Astrocyte (in vitro differentiated cells and primary cell): ENCODE measurements around the gene USP32. TPM values are rescaled to one million over a fixed set of nuclear protein-coding genes. Genes with fewer than 3 reads are reported as not detected.

Source experiments
- DNase-seq: peaks from one replicate; pipeline ENCODE4 v3.0.0-alpha.2; 2010; ENCODE audit warnings: low read depth
- FAIRE-seq: peaks from 2 replicates; lab custom pipeline; 2011; peaks lifted over from hg19 to GRCh38; lab: Jason Lieb, UNC
- H2AFZ ChIP-seq: 2 replicates; pipeline ENCODE4 v1.6.0; 2012; ENCODE audit warnings: low read depth, low read length, inconsistent platforms
- H3K27ac ChIP-seq: 2 replicates; pipeline ENCODE4 v1.5.1; 2011; ENCODE audit warnings: low read depth, low read length, inconsistent platforms
- H3K27me3 ChIP-seq: 2 replicates; pipeline ENCODE4 v1.6.0; 2011; ENCODE audit warnings: low read length, inconsistent platforms; ENCODE audit not compliant: insufficient read depth
- H3K36me3 ChIP-seq: 2 replicates; pipeline ENCODE4 v1.5.1; 2011; ENCODE audit warnings: low read length, inconsistent platforms; ENCODE audit not compliant: insufficient read depth
- H3K4me1 ChIP-seq: 2 replicates; pipeline ENCODE4 v1.5.1; 2011; ENCODE audit warnings: low read length, inconsistent platforms; ENCODE audit not compliant: insufficient read depth
- H3K4me2 ChIP-seq: 2 replicates; pipeline ENCODE4 v1.6.0; 2012; ENCODE audit warnings: low read length, inconsistent platforms
- H3K4me3 ChIP-seq: 2 replicates; pipeline ENCODE4 v1.5.1; 2011; ENCODE audit warnings: low read depth, mild to moderate bottlenecking, low read length, inconsistent platforms; ENCODE audit not compliant: insufficient read depth
- H3K79me2 ChIP-seq: 2 replicates; pipeline ENCODE4 v1.6.0; 2012; ENCODE audit warnings: mild to moderate bottlenecking, low read length, inconsistent platforms; ENCODE audit not compliant: insufficient read depth
- H3K9ac ChIP-seq: 2 replicates; pipeline ENCODE4 v1.6.0; 2012; ENCODE audit warnings: mild to moderate bottlenecking, low read length, inconsistent platforms
- H3K9me3 ChIP-seq: 2 replicates; pipeline ENCODE4 v1.5.1; 2012; ENCODE audit warnings: low read depth, mild to moderate bottlenecking, low read length, inconsistent platforms; ENCODE audit not compliant: insufficient read depth
- H4K20me1 ChIP-seq: 2 replicates; pipeline ENCODE4 v1.6.0; 2012; ENCODE audit warnings: low read length, inconsistent platforms; ENCODE audit not compliant: insufficient read depth
- H3K27ac Mint-ChIP-seq: one replicate; pipeline ENCODE4 v1.8.0; 2021; ENCODE audit warnings: mild to moderate bottlenecking, mixed read lengths; ENCODE audit not compliant: unreplicated experiment
- H3K27me3 Mint-ChIP-seq: one replicate; pipeline ENCODE4 v1.8.0; 2021; ENCODE audit warnings: low read depth, mixed read lengths; ENCODE audit not compliant: unreplicated experiment
- H3K36me3 Mint-ChIP-seq: one replicate; pipeline ENCODE4 v1.8.0; 2021; ENCODE audit warnings: low read depth, mixed read lengths; ENCODE audit not compliant: unreplicated experiment
- H3K4me1 Mint-ChIP-seq: one replicate; pipeline ENCODE4 v1.8.0; 2021; ENCODE audit warnings: low read depth, mixed read lengths; ENCODE audit not compliant: unreplicated experiment
- H3K4me3 Mint-ChIP-seq: one replicate; pipeline ENCODE4 v1.8.0; 2021; ENCODE audit warnings: mild to moderate bottlenecking, moderate library complexity, mixed read lengths; ENCODE audit not compliant: unreplicated experiment
- H3K9me3 Mint-ChIP-seq: one replicate; pipeline ENCODE4 v1.8.0; 2021; ENCODE audit warnings: mild to moderate bottlenecking, mixed read lengths; ENCODE audit not compliant: unreplicated experiment
- EZH2 ChIP-seq: IDR thresholded peaks from 2 replicates; pipeline ENCODE4 v1.6.1; 2012; ENCODE audit warnings: mild to moderate bottlenecking, low read length, inconsistent platforms; ENCODE audit not compliant: insufficient read depth
- total RNA-seq: library from RNA; stranded (reverse); gene quantifications from 2 replicates; pipeline ENCODE4 v1.2.1, GENCODE V29; 2021
- TF ChIP-seq, protein P1 (sequence below): IDR thresholded peaks from 2 replicates; pipeline ENCODE4 v1.5.1; 2011; ENCODE audit warnings: low read depth, mild to moderate bottlenecking, inconsistent platforms, low read length, moderate library complexity; ENCODE audit not compliant: insufficient read depth

The USP32 gene
- total RNA-seq, 1 donor from 2014 or later = 40.2 TPM

GRCh38 chr17:60300949-60301348 is 91.0 kb downstream of the USP32 start:
- Mint-ChIP-seq H3K4me1 (peaks cover 5% of the 10 kb centered on the region), H3K9me3 (peaks cover 2% of the 10 kb centered on the region), H3K36me3 (peaks cover 7% of the 10 kb centered on the region), H3K27ac (no peak overlapping the region), H3K27me3 (no peaks in the 10 kb centered on the region), H3K4me3 (no peak overlapping the region)
- Histone ChIP-seq H3K4me3 (no peak overlapping the region), H3K79me2 (peaks cover 32% of the 10 kb centered on the region), H4K20me1 (peaks cover 30% of the 10 kb centered on the region), H3K36me3 (no peaks in the 10 kb centered on the region), H3K27ac (no peak overlapping the region), H3K9ac (no peak overlapping the region), H3K9me3 (no peaks in the 10 kb centered on the region), H3K27me3 (no peaks in the 10 kb centered on the region), H2AFZ (no peak overlapping the region), H3K4me2 (no peak overlapping the region), H3K4me1 (no peaks in the 10 kb centered on the region)
- no peak for FAIRE-seq
- TF ChIP-seq EZH2 = no peak
- TF ChIP-seq, protein P1, sequence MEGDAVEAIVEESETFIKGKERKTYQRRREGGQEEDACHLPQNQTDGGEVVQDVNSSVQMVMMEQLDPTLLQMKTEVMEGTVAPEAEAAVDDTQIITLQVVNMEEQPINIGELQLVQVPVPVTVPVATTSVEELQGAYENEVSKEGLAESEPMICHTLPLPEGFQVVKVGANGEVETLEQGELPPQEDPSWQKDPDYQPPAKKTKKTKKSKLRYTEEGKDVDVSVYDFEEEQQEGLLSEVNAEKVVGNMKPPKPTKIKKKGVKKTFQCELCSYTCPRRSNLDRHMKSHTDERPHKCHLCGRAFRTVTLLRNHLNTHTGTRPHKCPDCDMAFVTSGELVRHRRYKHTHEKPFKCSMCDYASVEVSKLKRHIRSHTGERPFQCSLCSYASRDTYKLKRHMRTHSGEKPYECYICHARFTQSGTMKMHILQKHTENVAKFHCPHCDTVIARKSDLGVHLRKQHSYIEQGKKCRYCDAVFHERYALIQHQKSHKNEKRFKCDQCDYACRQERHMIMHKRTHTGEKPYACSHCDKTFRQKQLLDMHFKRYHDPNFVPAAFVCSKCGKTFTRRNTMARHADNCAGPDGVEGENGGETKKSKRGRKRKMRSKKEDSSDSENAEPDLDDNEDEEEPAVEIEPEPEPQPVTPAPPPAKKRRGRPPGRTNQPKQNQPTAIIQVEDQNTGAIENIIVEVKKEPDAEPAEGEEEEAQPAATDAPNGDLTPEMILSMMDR = no peak
- no peak for DNase-seq

DNA sequence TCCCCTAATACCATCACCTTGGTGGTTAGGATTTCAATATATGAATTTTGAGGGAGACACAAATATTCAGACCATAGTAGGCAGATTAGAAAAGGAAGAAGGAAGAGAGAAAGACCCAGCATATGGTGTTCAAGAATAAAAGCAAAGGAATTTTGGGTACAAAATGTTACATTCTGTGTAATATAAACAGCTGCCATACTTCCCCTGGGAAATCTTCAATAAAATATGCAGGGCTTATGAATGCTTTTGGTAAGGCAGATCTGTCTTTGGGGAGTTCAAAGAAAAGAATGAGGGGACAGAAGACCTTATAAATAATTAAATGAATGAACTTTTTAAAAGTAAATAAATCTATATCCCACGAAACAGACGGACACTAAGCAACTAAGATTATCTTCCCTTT is 91.9 kb downstream of the USP32 start:
- Histone ChIP-seq H3K36me3 (no peaks in the 10 kb centered on the region), H3K9me3 (no peaks in the 10 kb centered on the region), H4K20me1 (peaks cover 30% of the 10 kb centered on the region), H3K4me1 (no peaks in the 10 kb centered on the region), H3K27ac (no peak overlapping the region), H3K9ac (no peak overlapping the region), H2AFZ (no peak overlapping the region), H3K79me2 (peaks cover 26% of the 10 kb centered on the region), H3K27me3 (no peaks in the 10 kb centered on the region), H3K4me3 (no peak overlapping the region), H3K4me2 (no peak overlapping the region)
- Mint-ChIP-seq H3K27ac (no peak overlapping the region), H3K27me3 (no peaks in the 10 kb centered on the region), H3K9me3 (peaks cover 1% of the 10 kb centered on the region), H3K4me3 (no peak overlapping the region), H3K4me1 (peaks cover 5% of the 10 kb centered on the region), H3K36me3 (peaks cover 6% of the 10 kb centered on the region)
- DNase-seq (no peak), FAIRE-seq (no peak)
- TF ChIP-seq EZH2 = no peak
- TF ChIP-seq, protein P1 = no peak

- Mint-ChIP-seq H3K36me3 (peaks cover 5% of the 10 kb centered on the region), H3K4me1 (no peaks in the 10 kb centered on the region), H3K27ac (no peak overlapping the region), H3K9me3 (no peaks in the 10 kb centered on the region), H3K27me3 (no peaks in the 10 kb centered on the region), H3K4me3 (no peak overlapping the region)
- Histone ChIP-seq H3K36me3 (no peaks in the 10 kb centered on the region), H3K27ac (no peak overlapping the region), H2AFZ (no peak overlapping the region), H3K9me3 (no peaks in the 10 kb centered on the region), H3K4me2 (no peak overlapping the region), H3K4me3 (no peak overlapping the region), H3K4me1 (no peaks in the 10 kb centered on the region), H4K20me1 (peaks cover 20% of the 10 kb centered on the region), H3K27me3 (no peaks in the 10 kb centered on the region), H3K9ac (no peak overlapping the region), H3K79me2 (peaks cover 11% of the 10 kb centered on the region)
- DNase-seq = no peak
- FAIRE-seq = no peak
- TF ChIP-seq, protein P1 = no peak
- no peak for TF ChIP-seq EZH2
These were observed 94.1 kb downstream of the USP32 start for GRCh38 chr17:60297760-60298401.
